SK-MEL-5 (cell line): ENCODE data around the gene SERTAD2. TPM values are rescaled to one million over a fixed set of nuclear protein-coding genes. Genes with fewer than 3 reads are reported as not detected.

Experiments
- DNase-seq: peaks from one replicate; pipeline ENCODE4 v3.0.0-alpha.2; 2016; ENCODE audit warnings: low read depth, low spot score
- in situ Hi-C: cut with HindIII; loops from 2 replicates; pipeline ENCODE4 v1.10.0; 2016; ENCODE audit warnings: low sequenced_read_pairs, high pct_unique_total_duplicates, low pct_unique_long_range_greater_than_20kb
- total RNA-seq: library from RNA; depleted of rRNA; stranded (reverse); fragments of >200 nt; shearing (Covaris generic); gene quantifications from 2 replicates; pipeline ENCODE4 v1.2.3, GENCODE V29; 2014

The SERTAD2 gene
- total RNA-seq, 1 experiment from 2014 or later: 11.2 TPM

- no peak for DNase-seq
- in situ Hi-C loops: no loop called here
These were observed 28.2 kb downstream of the SERTAD2 start for GRCh38 chr2:64625299-64626145.

GRCh38 chr2:64624862-64625261 lies 28.9 kb downstream of the SERTAD2 start:
- no peak for DNase-seq
- in situ Hi-C loops: no loop called here

GRCh38 chr2:64624108-64624610 lies 29.6 kb downstream of the SERTAD2 start:
- in situ Hi-C loops: no loop called here
- no peak for DNase-seq

- no peak for DNase-seq
- in situ Hi-C loops: no loop called here
These were observed 30.4 kb downstream of the SERTAD2 start for GRCh38 chr2:64623242-64623850.

GRCh38 chr2:64622443-64623241 lies 31.1 kb downstream of the SERTAD2 start:
- DNase-seq: no peak
- in situ Hi-C loops: no loop called here

- DNase-seq: no peak
- in situ Hi-C loops: no loop called here
These were observed 33.1 kb downstream of the SERTAD2 start for GRCh38 chr2:64620661-64621060.

- in situ Hi-C loops: no loop called here
- no peak for DNase-seq
These were observed 36.0 kb downstream of the SERTAD2 start for GRCh38 chr2:64617631-64618151.

- DNase-seq: no peak
- in situ Hi-C loops: no loop called here
These were observed 37.7 kb downstream of the SERTAD2 start for GRCh38 chr2:64615844-64616536.

GRCh38 chr2:64615192-64615763 lies 38.4 kb downstream of the SERTAD2 start:
- DNase-seq: no peak
- in situ Hi-C loops: no loop called here

GRCh38 chr2:64613276-64613675 lies 40.4 kb downstream of the SERTAD2 start:
- in situ Hi-C loops: no loop called here
- no peak for DNase-seq

- in situ Hi-C loops: no loop called here
- no peak for DNase-seq
These were observed 41.0 kb downstream of the SERTAD2 start for GRCh38 chr2:64612575-64613195.

- in situ Hi-C loops: no loop called here
- DNase-seq: no peak
These were observed 43.3 kb downstream of the SERTAD2 start for GRCh38 chr2:64610316-64610855.

GRCh38 chr2:64609942-64610281 lies 43.8 kb downstream of the SERTAD2 start:
- in situ Hi-C loops: no loop called here
- no peak for DNase-seq

GRCh38 chr2:64609227-64609941 lies 44.3 kb downstream of the SERTAD2 start:
- DNase-seq: no peak
- in situ Hi-C loops: no loop called here

- DNase-seq: no peak
- in situ Hi-C loops: no loop called here
These were observed 44.9 kb downstream of the SERTAD2 start for GRCh38 chr2:64608867-64609226.
